ENCODE results near the gene WBP4.

DNA sequence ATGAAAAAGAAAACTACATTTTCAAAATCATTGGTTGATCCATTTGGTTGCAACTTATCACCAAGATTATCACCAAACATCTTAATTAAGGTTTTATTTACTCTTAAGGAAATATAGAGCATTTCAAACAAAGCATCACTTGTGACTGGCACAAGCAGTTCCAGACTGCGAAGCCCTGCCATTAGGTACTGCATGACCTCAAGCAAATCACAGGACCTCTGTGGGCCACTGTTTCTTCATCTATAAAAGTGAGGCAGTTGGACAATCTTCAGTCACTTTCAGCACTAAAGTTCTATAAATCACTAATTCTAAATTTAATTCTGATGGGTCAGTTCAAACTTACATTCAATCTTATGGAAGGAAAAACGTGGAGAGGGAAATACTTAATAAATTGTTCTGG, 44.1 kb upstream of the WBP4 start:
- TF ChIP-seq, protein P1, sequence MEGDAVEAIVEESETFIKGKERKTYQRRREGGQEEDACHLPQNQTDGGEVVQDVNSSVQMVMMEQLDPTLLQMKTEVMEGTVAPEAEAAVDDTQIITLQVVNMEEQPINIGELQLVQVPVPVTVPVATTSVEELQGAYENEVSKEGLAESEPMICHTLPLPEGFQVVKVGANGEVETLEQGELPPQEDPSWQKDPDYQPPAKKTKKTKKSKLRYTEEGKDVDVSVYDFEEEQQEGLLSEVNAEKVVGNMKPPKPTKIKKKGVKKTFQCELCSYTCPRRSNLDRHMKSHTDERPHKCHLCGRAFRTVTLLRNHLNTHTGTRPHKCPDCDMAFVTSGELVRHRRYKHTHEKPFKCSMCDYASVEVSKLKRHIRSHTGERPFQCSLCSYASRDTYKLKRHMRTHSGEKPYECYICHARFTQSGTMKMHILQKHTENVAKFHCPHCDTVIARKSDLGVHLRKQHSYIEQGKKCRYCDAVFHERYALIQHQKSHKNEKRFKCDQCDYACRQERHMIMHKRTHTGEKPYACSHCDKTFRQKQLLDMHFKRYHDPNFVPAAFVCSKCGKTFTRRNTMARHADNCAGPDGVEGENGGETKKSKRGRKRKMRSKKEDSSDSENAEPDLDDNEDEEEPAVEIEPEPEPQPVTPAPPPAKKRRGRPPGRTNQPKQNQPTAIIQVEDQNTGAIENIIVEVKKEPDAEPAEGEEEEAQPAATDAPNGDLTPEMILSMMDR (IDR thresholded peaks at IDR 0.05) = no peak
- TF ChIP-seq POLR2AphosphoS5 (IDR thresholded peaks at IDR 0.05) (peak in 1 of 2 donors; percentile 6), POLR2A (IDR thresholded peaks at IDR 0.05; ENCODE audit: low read depth) (no peak)

Measured in esophagus muscularis mucosa (tissue), 3 donors.